Hindlimb muscle (tissue), 1 donor: Measurements from ENCODE around the gene FARP1. TPM values are rescaled to one million over a fixed set of nuclear protein-coding genes. Genes with fewer than 3 reads are reported as not detected.
A peak's percentile ranks its signal among the peaks of the same experiment; 100 is the strongest.
"Not testable (repeated sequence)": the region's sequence is repeated elsewhere in the genome, so short reads cannot be mapped to it uniquely, and the experiment has no call there.

Experiments
- DNase-seq: peaks from one replicate; pipeline ENCODE4 v3.0.0-alpha.2; 2013
- polyA plus RNA-seq: library from polyadenylated mRNA; unstranded; fragments of 120-200 nt; gene quantifications from one replicate; pipeline ENCODE4 v1.2.1, GENCODE V29; 2013; ENCODE audit not compliant: insufficient read length

The FARP1 gene
- polyA plus RNA-seq, 1 donor = 101 TPM

DNA sequence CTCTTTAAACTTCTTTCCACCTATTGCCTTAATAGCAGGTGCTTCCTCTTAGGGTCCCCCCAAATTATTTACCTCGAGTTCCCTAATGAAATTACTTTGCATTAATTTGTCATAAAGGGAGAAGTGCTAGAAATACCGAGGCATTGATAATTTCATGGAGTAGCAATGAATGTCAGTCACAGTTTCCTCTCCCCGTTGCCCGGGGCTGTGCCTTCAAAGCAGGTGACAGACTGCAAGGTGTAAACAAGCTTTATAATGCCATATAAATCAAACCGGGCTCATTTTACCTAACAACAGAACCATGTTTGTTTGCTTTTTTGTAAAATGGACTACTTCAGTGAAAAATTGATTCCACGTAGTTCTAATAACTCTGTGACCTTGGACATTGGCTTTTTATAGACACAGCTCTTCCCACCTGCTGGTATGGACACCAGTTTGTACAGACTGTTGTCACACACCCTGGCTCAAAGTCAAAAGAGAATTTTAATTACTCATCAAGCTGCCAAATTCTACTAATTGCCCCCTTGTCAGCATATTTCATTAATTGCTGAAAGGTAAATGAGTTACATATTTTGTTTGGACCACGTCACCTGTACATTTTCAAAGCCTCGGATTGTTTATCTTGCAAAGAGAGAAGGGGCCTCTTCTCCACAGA is 262.9 kb downstream of the FARP1 start:
- no peak for DNase-seq

DNA sequence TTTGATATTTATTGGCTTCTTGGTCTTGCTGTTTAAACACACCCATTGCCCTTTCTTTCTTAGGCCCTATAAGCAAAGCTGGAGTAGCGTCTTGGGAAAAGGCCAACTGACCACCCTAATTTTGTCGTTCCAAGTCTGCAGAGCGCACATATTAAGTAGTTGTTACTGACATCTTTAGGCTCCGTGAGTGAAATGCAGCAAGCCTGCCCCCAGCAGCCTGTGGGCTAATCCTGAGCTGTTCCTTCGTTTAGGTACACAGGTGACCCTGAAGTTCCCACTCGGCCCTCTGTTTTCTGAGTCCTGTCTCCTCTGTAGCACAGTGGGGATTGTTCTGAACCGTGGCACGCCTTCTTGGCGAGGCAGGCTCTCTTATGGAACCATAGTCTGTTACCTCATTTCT is 263.5 kb downstream of the FARP1 start:
- no peak for DNase-seq

DNA sequence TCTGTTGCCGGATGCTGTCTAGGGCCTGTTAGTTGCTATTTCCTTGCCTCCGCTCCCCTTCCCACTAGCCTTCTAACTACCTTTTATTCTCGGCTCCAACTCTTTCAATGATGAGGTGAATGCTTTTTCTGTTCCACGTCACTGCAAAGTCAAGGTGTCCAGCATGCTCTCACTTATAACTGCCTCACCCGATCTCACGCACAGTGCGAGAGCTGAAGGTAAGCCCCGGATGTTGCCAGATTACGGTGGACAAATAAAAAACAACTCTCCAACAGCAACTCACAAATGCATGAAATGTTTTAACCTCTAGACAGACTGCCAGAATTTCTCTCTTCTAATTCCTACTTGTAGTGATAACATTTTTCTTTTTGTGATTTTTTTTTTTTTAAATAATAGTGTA is 264.1 kb downstream of the FARP1 start:
- DNase-seq = no peak

DNA sequence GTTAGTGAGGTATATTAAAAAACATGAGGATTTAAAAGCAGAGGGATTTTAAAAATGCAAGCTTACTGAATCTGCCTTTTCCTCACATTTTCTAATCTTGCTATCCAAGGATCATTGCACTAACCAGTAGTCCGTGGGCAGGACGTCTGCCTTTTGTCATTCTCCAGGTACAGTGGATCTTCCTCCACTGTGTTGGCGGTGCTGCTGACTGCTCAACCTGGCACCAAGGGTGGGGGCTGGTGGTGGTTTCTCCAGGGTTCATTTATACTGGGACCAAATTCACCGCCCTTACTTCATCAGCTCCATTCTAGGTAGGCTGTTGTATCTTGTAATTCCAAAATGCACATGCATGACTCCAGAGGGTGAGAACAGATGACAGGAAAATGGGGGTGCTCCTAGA is 264.7 kb downstream of the FARP1 start:
- DNase-seq = no peak

DNA sequence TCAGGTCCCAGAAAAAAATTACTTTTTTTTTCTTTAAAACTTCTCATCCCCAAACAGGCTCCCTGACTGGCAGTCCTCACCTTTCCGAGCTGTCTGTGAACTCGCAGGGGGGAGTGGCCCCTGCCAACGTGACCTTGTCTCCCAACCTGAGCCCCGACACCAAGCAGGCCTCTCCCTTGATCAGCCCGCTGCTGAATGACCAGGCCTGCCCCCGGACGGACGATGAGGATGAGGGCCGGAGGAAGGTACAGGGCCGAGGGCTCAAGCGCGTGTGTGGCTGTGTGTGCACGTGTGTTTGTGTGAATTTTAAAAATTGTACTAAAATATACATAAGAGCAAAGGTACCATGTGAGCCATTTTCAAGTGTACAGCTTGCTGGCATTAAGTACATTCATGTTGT is 266.4 kb downstream of the FARP1 start:
- DNase-seq = no peak

DNA sequence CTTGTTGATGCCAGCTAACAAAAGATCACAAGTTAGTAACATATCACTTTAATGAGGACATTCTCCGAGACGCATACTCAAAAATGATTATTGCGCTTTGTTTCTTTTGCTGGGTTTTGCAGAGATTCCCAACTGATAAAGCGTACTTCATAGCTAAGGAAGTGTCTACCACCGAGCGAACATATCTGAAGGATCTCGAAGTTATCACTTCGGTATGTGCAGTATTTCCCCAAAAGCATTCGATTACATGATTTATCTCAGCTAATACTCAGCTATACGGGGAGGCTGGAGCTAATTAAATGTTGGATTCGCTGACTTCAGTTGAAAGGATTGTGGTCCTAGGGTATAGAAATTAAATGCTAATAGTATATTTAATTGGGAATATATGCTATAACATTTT is 267.7 kb downstream of the FARP1 start:
- DNase-seq = no peak

DNA sequence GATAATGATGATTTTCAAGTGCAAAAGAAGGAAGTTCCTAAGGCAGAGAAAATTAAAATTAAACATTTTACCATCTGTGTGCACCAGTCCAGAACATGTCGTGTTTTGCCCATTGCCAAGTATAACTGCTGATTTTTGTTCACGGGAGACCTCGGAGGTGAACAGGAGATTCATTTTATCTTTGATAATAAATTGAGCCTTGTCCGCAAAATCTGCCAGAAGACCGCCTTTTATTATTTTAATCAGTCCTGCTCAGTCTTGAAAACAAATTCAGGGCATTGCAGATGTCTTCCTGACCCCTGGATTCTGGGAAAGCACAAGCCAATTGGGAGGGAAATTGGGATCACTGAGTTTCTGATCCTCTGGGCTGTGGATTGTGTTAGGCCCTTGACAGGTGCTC is 268.1 kb downstream of the FARP1 start:
- DNase-seq = no peak

DNA sequence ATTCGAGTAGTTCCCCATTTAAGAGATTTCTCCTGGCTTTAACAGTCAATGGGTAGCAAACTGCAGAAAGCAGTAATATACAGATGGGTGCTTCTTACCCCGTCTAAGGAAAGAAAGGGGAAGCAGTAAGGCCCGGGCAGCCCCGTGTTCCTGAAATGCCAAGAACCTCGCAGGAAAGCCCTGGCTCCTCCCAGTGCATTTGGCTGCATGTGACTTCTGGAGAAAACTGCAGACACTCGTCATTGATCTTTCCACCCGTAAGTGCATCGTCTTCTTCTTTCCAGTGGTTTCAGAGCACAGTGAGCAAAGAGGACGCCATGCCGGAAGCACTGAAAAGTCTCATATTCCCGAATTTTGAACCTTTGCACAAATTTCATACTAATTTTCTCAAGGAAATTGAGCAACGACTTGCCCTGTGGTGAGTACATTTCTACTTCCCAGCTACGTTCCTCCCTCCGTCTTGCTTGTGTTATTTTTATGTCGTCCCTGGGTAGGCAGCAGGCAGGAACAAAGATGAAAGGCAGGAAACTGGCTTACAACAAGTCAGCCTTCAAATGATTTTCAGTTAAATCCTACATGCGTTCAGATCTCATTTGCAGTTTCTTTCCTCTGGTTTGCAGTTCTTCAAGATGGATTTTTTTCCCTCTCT is 268.8 kb downstream of the FARP1 start:
- peak; percentile 42 for DNase-seq

DNA sequence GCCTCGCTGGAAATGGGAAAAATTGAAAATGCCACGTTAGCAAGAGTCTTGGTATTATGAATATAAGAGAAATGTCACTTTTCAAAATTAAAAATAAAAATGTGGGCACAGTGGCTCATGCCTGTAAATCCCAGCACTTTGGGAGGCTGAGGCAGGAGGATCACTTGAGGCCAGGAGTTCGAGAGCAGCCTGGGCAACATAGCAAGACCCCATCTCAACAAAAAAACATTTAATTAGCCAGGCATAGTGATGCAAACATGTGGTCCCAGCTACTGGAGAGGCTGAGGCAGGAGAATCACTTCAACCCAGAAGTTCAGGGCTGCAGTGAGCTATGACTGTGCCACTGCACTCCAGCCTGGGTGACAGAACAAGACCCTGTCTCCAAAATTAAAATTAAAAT is 270.4 kb downstream of the FARP1 start:
- DNase-seq = not testable (repeated sequence)

DNA sequence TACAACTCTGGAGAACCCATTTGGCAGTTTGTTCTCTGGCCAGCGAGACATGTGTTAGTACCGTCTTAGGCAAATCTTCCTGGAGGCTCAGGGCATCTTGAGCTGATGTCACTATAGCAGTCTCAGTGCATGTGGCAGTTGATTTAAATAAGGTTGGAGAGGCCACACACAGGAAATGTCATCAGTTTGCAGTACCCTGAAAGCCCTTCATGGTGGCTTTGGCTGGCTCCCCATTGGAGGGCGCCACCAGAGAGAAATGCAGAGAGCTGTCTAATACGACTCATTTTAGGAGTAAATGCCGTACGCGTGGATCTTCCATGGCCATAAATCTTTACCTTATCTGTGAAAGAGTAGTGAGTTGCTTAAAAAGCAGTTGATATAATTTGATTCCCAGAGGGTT is 270.9 kb downstream of the FARP1 start:
- no peak for DNase-seq

DNA sequence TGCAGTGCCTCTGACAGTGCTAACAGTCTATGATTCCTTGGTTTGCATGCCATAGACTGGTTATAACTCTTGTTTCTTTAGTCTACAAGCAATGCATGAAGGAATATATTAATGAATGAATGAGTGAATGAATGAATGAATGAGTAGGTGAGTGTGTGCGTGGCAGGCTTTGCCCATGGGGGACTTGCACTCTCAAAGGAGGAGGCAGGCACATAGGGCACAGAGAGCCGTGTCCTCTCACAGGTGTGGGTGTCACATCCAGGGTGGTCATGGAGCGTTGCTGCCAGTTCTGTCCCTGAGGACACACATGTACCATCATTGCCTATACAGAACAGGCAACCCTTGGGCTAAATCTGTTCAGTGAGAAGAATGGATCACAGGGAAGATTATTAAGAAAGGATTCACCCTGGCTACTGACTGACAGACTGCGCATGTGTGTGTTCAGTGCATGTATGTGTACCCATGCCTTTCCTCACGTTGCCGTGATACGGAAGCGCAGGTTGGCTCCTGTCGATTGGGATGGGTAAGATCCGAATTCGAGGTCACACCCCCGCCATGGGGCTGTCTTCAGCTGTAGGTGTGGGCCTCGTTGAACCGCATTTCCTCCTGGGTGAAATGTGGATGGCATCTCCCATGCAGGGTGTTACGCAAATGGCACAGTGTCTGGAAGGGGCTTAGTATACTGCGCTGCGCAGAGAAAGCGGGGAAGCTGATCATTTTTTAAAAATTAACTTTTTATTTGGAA is 272.6 kb downstream of the FARP1 start:
- no peak for DNase-seq

DNA sequence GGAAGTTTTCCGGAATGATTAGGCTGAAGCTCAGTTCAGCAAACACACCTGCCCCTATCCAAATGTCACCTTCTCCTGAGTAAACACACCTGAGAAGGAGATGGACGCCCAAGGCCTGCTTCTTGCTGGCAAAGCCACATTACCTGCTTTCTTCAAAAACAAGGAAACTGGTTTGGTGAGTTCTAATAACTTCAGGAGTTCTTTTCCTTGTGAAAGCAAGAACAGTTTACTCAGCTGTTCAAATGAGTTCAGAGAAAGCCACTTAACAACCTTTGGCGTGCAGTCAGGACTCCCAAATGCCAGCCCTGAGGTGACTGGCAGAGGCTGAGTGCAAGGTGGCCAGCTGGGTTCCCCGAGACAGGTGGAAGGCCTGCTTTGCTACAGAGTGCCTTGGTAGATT is 273.5 kb downstream of the FARP1 start:
- DNase-seq = no peak

DNA sequence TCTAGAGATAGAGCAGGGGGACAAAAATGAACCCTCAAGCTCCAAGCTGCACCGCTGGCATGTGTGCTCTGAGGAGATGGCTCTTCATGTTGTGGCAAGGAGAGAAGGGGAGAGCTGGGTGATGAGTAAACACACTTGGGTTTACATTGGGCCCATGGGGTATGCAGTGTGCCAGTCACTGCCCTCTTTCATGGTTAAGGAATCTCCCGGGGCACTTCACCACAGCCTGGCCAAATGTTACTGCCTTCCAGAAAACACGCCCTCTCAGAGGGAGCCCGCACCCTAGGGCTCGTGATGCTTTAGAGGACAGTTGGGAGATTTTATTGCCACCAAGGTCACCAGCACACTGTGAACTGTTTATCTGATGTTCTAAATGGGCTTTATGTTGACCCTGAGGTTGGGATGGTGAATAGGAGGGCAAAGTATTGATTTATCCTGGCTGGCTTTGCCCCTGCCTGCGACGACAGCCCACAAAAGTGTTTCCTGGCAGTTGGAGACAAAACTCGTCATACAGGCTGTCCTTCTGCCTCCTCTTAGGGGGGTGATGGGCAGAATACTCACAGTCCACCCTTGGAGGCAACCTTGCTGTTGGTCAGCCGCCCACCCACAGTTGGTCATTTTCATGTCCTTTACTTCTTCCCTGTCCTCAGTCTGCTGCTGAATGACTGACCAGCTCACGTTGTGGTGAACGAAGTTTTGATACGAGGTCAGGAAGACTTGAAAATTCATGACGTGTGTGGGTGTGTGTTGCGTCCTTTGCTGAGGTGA is 277.1 kb downstream of the FARP1 start:
- DNase-seq = no peak

DNA sequence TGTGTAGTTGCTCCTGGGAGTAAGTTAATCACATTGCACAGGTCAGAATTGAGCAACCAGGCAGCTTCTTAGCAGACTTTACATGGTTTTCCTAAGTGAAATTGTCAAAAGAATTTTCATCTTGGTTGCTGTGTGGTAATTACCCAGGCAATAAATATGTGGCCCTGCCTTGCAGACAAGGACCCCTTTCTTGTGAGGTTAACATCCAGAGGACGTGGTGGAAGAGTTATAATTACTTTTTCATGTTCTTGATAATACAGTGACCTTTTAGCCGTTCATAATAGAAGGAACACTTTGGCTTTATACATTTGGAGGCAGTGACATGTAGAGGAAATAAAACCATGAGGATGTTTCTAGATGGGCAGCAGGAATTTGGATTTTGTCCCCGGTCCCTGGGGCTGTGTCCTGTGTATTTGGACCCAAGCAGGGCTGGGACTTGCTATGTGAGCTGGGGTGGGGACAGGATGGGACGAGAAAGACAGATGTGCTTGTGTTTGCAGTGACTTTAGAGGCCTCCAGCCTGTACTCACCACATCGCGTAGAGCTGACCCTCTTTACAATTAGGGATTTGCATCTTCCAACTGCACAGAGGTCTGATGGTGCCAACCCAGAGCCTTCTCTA is 277.8 kb downstream of the FARP1 start:
- DNase-seq = no peak

DNA sequence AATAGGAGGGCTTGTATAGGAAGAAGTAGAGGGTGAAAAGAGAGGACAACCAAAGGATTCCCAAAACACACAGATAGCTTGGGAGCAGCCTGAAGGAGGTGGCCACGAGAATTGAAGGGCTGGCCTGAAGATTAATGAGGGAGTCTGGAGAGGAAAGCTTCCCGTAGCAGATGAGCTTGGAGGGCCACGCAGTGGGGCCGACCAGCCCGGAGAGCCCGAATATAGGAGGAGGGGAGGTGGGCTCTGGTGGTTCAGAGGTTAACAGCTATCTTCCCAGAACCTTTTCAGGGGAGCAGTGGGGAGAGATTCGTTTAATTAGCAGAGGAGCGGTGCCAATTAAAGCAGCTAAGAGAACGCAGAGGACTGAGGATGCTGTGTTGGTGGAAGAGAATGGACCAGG is 279.2 kb downstream of the FARP1 start:
- no peak for DNase-seq

DNA sequence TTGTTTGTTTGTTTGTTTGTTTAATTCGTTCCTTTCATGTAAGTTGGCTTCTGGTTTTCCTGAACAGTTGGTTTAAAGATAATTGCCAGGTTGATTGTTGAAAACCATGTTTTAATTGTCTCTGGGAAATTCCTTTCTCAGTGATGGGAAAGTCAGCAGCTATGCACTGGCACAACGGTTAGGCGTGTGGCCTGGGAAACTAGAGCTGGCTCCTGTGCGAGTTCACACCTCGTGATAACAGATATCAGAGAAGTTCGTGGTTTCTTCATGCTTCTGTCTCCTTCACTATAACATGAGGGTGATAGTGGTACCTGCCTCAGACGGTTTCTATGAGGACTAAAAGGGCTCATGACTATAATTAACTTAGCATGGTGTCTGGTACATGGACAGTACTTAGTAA is 280.5 kb downstream of the FARP1 start:
- no peak for DNase-seq

DNA sequence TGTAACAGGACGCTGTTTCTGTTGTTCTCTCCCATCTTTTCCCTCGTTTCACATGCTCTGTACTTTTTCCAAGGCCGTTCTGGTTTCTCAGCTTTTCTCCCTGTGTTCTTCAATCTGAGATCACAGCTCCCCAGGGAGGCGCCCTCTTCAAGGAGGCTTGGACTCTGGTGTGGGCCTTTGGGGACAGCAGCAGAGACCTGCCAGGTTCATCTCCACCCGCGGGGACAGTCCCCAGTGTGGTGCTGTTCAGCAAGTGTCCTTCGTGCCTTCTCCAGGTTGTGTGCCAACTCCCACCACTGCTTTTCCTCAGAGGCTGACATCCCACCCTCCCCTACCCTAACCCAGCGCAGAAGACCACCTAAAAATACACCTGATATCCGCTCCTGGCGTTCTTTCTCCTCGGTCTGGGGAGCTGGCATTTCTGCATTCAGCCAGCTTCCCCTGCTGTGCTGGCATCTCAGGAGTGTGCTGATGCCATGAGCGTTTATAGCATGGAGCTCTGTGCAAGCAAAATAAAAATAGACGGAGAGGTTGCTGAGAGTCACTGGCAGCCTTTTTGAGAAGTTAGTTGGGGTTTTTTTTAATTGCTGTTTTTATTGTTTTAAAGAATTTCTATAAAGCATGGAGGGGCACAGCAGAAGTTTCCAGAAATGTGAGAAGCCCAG is 284.6 kb downstream of the FARP1 start:
- no peak for DNase-seq

DNA sequence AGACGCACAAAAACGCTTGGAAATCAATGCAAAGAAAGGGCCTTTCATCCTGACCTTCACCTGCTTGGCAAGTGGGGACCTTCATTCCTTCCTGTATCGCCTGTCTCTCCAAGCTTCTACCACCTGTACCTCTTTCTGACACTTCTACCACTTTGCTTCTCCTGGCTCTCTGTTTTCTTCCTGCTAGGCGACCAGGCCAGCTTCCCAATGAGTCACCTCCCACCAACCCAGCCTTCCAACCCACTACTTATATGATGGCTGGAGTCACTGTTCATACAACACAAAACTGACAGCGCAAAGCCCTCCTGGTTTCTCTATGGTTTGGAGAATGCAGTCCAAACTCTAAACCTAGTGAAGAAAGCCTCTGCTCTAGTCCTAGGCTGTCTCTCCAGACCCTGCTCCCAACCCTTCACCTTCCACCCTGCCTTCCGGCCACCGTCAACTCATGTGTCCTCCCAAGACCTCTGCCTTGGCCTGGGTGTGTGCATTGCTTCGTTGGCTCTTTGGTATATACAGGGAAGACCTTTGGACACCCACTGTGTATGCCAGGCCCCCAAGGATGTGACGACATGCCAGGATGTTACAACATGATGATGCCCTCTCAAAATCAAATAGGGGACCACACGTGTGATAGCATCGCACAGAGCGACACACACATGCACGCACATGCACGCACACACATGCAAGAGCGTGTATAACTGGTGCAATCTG is 285.5 kb downstream of the FARP1 start:
- DNase-seq = no peak

DNA sequence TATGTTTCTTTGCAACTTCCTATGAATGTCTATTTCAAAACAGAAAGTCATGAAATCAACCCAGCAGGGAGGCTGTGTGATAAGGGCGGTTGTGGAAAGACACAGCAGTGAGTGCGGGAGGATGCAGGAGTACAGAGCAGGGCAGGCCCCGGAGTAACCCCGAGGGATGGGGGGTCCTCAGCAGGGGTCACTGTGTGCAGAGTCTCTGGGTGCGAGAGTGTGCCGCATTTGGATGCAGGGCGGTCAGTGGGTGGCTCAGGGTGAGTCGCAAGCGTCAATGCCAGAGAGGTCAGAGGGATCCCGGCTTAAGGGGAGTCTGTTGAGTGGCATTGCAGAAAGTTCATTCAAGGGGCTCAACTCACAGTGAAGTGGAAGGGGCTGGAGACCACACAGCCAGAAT is 286.2 kb downstream of the FARP1 start:
- no peak for DNase-seq

DNA sequence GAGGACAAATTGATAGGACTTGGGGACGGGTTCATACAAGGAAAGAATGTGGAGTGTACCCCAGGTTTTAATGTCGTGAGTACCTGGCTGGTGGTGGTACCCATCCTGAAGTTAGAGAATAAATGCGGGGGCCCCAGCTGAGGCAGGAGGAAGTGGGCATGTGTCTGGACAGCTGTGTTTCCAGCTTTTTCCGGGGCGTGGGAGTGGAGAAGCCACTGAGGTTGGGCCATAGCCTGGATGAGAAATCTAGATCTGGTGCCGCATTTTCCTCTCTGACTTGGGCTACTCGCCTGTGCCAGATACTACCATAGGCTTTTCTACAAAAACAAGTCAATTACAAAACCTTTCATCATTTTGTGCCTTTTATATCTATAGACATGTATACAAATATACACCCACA is 286.6 kb downstream of the FARP1 start:
- DNase-seq = no peak

DNA sequence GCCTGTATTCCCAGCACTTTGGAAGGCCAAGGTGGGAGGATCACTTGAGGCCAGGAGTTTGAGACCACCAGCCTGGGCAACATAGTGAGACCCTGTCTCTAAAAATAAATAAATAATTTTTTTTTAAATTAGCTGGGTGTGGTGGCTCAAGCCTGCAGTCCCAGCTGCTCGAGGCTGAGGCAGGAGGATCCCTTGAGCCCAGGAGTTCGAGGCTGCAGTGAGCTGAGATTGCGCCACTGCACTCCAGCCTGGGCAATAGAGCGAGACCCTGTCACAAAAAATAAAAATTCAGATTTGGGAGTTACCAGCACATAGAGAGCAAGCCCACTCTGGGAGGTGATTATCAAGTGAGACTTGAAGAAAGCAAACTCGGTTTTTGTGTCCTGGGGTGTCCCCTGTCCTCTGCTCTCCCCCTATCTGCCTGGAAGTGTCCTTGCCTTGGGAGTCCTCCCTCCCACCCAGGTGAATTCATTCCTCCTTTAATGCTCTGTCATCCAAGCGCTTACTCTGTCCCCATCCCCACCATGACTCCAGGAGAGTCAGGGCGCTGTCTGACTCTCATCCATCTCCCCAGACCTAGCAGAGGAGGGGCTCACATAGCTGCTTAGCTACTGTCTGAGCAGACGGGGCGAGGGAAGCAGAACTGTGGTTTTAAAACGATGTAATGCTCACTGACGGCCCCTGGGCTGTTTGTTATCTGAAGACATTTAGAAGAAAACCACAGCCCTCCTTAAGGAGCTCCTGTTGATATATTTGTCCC is 287.3 kb downstream of the FARP1 start:
- DNase-seq = no peak
